ENCODE measurements around the gene CYP2A6.
A peak's percentile ranks its signal among the peaks of the same experiment; 100 is the strongest.

GRCh38 chr19:40800339-40800996 lies 49.8 kb downstream of the CYP2A6 start:
- TF ChIP-seq POLR2AphosphoS5 (IDR thresholded peaks at IDR 0.05): no peak
- TF ChIP-seq POLR2A (IDR thresholded peaks at IDR 0.05): peak in 1 of 4 donors; percentile 29
- no peak for TF ChIP-seq EP300 (IDR thresholded peaks at IDR 0.05)
- no peak for TF ChIP-seq CTCF (IDR thresholded peaks at IDR 0.05)

Data from upper lobe of left lung (tissue), 4 donors.